ENCODE data around the gene AXIN2.

DNA sequence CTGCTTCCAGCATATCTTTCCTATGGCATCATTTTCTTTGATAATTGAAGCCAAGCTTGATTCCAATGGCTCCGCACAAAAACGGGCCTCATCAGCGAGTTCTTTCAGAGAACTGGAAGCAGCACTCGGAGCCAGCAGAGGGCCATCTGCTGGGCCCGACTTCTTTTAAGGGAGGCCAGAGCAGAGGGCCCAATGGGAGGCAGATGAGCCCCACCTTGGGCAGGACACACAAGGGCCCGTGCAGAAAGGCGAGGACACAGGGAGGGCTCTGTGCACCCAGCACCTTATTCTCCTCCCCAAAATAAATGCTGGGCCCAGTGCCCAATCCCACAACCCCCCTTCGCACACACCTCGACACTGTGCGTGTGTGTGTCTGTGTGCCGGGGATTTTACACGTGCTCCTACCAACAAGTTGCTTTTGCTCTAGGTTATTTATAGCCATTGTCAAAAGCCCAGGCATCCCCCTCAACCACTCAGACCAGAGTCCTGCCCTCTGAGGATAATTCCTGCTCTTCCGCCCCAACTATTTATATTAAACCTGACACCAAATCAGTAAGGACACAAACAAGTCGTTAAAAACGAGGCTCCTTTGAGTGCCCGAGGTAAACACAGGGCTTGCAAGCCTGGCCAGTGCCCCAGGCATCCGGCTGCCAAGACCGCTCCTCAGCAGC lies 6.8 kb downstream of the AXIN2 start:
- peak in 1 of 2 donors; percentile 59 for TF ChIP-seq POLR2A (IDR thresholded peaks at IDR 0.05)
- TF ChIP-seq, protein P1, sequence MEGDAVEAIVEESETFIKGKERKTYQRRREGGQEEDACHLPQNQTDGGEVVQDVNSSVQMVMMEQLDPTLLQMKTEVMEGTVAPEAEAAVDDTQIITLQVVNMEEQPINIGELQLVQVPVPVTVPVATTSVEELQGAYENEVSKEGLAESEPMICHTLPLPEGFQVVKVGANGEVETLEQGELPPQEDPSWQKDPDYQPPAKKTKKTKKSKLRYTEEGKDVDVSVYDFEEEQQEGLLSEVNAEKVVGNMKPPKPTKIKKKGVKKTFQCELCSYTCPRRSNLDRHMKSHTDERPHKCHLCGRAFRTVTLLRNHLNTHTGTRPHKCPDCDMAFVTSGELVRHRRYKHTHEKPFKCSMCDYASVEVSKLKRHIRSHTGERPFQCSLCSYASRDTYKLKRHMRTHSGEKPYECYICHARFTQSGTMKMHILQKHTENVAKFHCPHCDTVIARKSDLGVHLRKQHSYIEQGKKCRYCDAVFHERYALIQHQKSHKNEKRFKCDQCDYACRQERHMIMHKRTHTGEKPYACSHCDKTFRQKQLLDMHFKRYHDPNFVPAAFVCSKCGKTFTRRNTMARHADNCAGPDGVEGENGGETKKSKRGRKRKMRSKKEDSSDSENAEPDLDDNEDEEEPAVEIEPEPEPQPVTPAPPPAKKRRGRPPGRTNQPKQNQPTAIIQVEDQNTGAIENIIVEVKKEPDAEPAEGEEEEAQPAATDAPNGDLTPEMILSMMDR (IDR thresholded peaks at IDR 0.05 in 4 of 5, conservative IDR thresholded peaks at IDR 0.05 in 1 of 5) = peak in 3 of 5 experiments; percentile 11 to 28 (median 15)
